ENCODE measurements around the gene SRBD1.

Gene SRBD1

GRCh38 chr2:45379399-45380087 lies 231.5 kb downstream of the SRBD1 start:
- no peak for DNase-seq (ENCODE audit: low read depth in 2 of 2)

GRCh38 chr2:45373534-45373933 lies 237.5 kb downstream of the SRBD1 start:
- no peak for DNase-seq (ENCODE audit: low read depth in 2 of 2)

DNA sequence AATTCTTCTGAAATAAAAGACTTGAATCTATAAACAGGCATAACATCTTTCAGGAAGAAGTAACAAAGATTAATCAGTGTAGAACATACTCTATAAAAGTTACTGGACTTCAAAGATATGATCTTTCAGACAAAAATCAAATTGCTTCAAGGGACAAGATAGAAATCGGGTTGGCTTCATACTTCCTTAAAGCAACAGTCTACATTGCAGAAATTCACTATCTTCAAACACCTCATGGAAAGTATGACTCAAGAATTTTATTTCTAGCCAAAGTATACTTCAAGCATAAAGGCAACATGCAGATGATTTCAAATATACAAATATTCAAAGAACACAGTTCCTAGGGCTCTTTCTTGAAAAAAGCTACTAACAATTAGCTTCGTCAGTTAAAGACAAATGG lies 240.7 kb downstream of the SRBD1 start:
- no peak for DNase-seq (ENCODE audit: low read depth in 2 of 2)

DNA sequence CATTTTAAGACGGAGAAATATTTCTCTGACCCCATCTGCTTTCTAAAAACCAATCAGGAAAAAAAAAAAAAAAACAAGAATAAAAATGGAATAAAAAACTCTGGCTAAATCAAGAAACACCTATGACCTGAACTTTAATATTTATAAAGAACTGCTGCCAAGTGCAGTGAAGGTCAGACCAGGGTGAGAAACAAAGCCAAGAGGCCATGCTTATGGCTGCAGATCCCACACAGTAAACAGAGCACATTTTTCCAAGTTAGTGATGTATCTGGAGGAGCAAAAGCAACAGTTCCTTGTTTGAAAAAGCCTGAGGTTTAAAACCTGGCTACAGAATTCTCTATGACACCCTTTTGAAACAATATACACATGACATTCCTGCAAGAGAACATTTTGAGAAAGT lies 242.3 kb downstream of the SRBD1 start:
- DNase-seq (ENCODE audit: low read depth in 2 of 2): no peak

DNA sequence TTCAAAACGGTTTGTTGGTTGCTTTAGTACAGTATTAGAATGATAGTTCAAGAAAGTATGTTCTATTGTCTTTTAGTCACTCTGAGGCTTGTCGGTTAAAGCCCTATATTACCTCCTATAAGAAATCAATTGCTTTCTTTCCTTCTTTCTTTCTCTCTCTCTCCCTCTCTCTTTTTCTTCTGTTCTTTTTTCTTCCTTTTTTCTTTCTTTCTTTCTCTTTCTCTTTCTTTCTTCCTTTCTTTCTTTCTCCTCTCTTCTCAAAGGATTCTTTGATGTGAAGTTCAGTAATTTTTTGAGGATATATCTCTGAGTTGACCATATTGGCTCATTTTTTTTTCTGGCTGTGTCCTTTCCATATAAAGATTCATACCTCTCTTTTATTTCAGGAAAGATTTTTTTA lies 249.4 kb downstream of the SRBD1 start:
- no peak for DNase-seq (ENCODE audit: low read depth in 2 of 2)

- DNase-seq (ENCODE audit: low read depth in 2 of 2): no peak
Measured at GRCh38 chr2:45354776-45355175, 256.3 kb downstream of the SRBD1 start.

GRCh38 chr2:45353879-45354278 lies 257.2 kb downstream of the SRBD1 start:
- no peak for DNase-seq (ENCODE audit: low read depth in 2 of 2)

DNA sequence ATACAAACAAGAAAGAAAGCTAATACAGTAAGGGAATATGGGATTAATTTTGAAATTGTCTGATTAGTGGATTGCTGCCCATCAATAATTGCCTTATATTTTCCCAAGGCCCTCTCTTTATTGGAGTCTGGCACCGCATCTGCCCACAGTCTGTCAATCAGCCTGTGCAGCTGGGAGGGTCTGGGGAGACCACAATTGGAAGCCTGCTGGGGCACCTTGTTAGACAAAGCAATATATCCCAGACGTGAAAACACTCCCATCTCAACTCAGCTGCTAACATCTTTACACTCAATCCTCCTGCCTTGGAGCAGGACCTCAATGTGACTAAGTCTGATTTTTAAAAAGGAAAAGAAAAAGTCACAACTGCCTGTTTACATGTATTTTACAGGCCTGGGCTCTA lies 258.6 kb downstream of the SRBD1 start:
- no peak for DNase-seq (ENCODE audit: low read depth in 2 of 2)

GRCh38 chr2:45345331-45346234 lies 265.5 kb downstream of the SRBD1 start:
- DNase-seq (ENCODE audit: low read depth in 2 of 2): no peak

DNA sequence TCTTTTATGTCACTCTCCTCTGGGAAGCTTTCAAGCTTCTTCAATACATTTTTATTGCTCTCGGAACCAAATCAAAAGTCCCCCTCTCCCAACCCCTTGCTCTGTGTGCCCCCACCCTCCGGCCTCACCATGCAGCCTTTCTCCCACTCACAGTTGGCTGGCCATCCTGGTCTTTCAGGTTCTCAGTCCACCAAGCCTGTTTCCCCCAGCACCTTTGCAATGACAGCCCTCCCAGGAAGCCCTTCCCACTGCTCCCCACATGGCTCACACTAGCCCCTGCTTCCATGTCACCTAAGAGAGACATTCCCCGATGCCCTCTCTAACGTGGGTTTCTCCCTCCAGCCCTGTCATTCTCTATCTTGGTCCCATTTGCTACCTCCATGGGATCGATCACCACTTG lies 266.6 kb downstream of the SRBD1 start:
- no peak for DNase-seq (ENCODE audit: low read depth in 2 of 2)

- no peak for DNase-seq (ENCODE audit: low read depth in 2 of 2)
Measured at GRCh38 chr2:45344071-45344470, 267.0 kb downstream of the SRBD1 start.

DNA sequence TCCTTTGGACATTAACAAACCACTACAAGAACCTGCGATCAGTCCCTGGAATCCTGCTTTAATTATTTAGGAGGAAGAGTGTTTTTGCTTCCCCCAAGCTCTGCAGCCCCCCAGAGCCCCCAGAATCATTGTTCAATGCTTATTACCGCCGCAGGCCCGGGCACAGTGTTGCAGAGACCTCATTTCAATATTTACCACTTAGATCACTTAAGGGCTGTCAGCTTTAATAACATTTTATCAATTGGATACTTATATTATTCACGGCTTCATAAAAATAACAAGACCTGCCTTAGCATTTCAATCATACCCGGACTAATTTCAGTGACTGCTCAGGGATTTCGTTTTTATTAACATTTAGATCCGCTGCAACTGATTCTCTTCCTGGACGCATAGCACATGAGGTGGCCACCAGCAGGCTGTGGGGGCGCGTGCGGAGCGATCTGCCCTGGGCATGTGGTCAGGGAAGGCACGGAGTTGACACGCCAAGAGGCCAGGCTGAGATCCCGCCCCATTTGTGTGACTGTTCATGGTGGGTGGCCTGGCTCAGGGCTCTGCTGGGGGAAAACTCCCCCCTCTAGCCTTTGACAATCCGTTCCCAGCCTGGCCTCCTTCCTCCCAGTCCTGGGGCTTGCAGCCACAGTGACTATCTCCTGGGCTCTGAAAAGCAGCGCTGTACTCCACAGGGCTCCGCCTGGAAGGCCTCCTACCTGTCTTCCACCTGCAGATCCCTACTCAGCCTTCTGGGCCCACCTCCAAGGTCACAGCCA lies 267.6 kb downstream of the SRBD1 start:
- DNase-seq (ENCODE audit: low read depth in 2 of 2): no peak

DNA sequence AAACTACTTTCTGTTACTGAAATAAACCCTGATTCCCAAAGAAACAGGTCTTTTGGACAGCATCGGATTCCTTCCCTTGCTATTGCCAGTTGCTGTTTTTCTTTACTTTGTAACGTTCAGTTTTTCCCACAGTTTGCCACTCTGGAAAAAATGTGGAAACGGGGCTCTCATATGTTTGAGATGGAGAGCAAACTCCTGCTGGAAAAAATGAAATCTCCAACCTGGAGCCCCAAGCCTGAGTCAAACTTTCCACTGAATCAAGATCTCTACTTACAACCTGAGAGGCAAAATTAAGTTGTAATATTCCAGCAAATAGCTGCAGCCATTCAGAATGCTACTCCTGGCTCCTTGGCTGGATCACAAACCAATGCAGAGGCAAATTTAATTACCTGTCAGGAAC lies 270.7 kb downstream of the SRBD1 start:
- DNase-seq (ENCODE audit: low read depth in 2 of 2): no peak

DNA sequence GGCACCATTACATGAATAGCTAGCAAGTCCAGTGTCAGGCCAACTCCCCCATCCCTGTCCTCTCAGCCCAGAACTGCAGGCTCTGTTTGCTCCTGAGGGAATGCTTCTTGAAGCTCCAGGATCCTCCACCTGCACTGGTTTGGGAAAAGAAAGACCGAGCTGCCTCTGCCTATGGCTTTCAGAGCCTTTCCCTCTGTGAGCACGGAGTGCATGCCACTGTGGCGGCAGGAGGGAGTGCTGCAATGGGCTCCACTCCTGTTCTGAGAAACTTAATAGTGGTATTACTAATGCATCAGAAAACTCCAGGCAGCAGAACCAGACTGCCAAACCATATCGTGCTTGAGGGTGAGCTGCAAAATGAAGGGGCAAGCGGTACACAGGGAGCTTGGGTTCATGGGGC lies 271.8 kb downstream of the SRBD1 start:
- DNase-seq (ENCODE audit: low read depth in 2 of 2): no peak

Measured in stimulated activated CD8-positive, alpha-beta memory T cell treated with anti-CD3 and anti-CD28 coated beads, Interleukin-2, amount 100 ng/mL, for 1 hour (primary cell).